Stimulated activated CD8-positive, alpha-beta memory T cell treated with anti-CD3 and anti-CD28 coated beads, Interleukin-7, amount 100 ng/mL, for 48 hours (primary cell): Measurements from ENCODE around the gene TFDP2.

Experiments
- DNase-seq, 2 donors: peaks; one replicate each; pipeline ENCODE4 v3.0.0-alpha.2; 2020; ENCODE audit warnings: low read depth in 1 of 2; ENCODE audit errors: extremely low read depth in 1 of 2

Gene TFDP2

DNA sequence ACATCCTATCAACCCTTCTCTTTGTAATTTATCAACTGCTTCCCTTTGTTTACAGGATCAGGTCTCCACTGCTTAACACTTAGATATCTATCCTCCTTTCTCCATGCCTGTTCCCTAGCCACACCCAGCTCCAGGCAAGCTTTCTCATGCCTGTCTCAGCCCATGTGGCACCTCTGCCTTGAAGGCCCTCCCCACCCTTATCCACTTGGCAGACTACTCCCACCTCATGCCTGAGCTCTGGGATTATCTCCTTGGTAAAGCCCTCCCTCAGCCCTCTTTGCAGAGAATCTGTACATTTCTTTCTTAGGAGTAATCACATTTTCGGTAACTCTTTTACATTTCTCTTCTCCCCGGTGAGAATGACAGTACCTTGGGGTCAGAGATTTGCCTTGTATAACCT is 176.9 kb downstream of the TFDP2 start:
- DNase-seq = no peak

DNA sequence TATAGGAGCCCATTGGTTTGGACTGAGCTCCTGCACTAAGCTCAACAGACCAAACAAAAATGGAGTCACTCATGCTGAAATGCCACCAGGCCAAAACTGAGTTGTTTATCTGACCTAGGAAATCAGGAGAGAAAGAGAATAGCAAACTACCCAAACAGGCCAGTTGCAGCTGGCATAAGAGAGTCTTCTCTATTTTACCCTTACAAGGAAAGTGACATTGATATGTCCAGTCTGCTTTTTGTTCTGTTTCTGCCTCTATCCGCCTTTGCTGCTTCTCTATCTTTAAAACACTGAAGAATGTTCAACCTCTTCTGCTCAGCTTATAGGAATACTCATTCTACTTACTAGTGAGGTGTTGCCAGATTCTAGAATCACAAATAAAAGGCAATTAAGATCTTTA is 177.8 kb downstream of the TFDP2 start:
- no peak for DNase-seq

DNA sequence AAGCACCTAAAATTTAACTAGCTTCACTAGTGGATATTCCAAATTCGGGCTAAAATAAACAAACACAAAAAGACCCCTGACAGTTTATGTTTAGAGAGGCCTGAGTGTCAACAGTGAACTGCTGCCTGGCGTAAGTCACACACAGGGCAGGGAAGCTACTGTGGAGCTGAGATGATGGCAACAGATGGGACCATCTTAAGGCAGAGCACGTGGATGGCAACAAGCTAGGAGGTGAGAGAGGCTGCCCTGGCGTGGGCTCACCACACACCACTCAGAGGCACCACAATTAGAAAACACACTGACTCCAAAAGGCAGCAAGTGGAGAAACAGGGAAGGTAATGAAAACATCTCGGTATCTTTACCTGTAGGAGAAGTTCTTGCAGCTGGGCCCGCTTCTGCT is 179.6 kb downstream of the TFDP2 start:
- no peak for DNase-seq

DNA sequence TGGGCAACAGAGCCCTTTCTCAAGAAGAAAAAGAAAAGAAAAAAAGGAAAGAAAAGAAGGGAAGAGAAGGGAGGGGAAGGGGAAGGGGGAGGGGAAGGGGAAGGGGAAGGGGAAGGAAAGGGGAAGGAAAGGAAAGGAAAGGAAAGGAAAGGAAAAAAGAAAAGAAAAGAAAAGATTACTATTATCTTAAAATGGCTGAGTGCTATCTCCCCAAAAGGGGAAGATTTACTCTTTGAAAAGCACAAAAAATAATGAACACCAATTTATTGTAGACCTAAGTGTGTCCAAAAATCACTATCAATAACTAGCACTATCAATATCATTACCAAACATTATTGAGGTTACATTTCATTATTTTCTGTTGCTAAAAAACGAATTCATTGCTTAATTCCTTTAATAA is 183.9 kb downstream of the TFDP2 start:
- no peak for DNase-seq

DNA sequence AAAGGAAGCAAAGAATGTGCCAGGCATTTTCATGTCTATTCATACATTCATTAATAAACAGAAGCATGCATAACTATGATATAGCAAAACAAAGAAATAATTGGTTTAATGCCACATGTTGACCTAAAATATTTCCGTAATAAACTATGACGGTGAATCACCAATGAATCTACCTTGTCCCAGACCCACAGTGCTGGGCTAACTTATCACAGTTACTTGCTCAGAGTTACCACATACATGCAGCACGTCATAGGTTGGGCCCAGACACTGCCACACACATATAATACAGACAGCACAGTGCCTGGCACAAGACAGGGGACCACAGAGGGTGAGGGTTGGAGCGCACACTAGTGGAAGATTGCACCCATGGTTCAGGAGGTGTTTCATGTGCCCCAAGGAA is 186.0 kb downstream of the TFDP2 start:
- no peak for DNase-seq

DNA sequence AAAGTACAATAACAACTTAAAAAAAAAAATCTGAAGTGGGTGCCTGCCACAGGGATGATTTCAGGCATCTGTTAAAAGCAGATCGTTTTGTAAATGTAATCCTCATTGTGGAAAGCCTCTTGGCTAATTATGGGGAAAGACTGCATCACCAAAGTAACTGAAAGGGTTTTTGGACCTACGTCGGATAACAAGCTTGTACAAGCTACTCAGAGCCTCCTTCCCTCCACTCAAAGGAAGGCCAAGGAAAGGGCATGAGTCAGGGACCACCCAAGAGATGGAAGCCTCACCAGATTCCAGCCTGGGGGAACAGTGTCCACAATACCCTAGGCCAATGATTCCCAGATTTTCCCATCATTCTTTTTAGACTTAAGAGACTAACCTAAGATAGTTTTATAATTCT is 188.6 kb downstream of the TFDP2 start:
- DNase-seq = no peak

DNA sequence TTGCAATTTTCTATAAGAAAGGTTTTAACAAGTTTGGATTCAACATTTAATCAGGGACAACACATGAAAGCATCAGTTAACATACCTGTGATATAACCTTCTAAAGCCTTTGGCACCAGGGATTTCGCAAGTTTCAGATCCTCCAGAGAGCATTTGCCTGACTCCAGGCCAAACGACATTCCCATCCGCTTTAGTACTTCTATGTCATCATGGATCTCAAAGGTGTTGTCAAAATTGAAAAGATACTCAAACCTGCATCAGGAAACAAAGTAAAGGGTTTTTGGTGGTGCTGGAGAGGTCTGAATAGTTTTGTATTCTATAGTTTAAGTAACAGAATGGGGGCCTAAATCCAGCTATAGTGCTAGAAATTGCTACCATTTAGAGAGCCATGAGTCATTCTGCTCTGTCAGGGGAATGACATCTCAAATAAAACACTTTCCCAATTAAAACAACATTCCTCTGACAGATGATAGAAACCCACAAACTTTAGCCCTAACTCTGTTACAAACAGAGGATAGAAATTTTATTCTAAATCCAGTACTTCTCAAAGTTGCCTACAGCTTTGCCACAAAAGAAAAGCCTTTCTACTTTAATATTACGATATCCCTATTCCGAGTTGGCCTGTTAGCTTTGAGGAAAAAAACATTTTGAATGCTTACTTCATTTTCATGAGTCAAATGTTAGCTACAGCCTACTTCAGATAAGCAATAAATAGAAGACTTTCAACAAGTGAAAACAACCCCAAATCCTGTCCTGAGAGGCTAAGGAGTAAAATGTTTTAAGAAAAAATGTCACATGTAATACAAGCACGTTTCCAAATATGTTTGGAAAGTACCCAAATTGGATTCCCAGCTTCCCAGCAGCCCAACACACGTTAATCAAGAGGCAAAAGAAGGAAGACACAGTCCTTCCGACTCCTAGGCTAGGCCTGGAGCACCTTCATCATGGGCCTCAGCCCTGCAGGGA is 189.5 kb downstream of the TFDP2 start:
- no peak for DNase-seq

DNA sequence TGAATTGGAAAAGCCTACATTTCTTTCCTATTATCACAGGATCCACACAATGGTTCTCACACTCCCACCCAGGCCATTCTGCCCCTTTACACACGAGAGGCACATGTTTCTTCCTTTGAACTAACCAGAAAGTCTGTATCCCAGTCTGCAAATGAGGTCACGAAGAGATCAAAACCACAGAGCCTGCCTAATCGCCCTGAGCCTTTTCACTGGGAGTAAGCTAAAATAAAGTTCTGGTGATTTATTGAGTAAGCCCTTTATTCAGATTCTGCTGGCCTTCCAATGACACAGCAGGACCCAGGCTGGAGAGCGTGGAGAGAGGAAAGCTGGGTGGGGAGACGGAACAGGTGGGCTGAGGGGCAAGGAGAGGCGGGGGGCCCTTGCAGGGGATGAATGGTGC is 194.2 kb downstream of the TFDP2 start:
- DNase-seq = no peak

DNA sequence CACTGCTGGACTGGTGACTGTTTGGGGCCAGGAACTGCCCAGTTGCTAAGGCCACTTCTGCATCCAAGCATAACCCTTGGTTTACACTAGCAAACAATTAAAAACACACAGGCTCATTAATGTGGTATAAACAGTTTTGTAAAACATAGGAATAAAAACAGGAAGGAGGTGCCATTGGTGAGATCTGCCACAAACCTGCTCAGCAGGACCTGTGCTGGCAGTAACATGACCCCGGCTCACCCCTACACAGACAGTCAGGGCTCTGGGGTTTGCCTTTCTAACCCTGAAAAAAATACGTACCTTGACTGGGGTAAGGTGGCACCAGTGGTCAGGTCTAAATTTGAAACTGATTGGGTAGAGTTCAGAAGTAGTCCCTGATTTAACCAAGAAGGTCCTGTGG is 196.7 kb downstream of the TFDP2 start:
- no peak for DNase-seq

DNA sequence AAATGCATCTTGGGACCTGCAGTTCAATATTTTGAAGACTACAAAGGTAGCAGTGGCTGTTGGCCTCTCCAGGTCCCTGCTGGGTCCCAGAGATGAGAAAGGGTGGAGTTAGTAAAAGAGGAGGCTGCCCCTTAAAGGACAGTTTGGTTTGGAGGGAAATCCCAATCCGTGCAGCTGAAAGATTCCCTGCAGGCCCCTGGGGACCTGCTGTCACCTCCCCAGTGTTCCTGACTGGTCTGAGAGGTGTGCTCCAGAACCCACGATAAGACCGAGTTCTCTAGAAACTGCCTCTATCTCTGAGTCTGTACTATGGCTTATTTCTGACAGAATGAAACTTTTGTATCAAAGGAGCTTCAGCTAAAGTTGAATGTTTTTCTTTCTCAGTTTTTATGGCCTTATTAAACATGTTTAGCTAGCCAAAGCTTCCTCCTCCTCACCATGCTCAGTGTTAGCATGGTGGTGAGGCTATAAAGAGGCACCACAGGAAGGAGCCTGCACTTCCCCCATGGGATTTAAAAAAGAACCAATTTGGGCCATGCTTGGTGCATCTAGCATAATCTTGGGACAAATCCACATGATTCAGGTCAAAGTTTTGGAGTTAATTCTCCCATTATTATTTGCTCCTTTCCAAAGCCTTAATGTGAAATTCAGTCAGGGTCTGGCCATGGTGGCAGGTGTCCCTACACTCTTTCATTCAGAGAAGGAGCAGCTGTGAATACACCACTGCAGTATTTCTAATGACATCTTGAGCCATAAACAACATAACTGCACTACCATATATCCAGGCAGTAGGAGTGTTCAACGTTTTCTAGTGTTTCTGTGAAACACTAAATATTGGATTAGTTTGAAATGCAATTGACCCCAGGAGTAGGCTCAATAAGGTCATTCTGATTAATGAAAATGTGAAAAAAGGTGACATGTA is 198.5 kb downstream of the TFDP2 start:
- DNase-seq = no peak

DNA sequence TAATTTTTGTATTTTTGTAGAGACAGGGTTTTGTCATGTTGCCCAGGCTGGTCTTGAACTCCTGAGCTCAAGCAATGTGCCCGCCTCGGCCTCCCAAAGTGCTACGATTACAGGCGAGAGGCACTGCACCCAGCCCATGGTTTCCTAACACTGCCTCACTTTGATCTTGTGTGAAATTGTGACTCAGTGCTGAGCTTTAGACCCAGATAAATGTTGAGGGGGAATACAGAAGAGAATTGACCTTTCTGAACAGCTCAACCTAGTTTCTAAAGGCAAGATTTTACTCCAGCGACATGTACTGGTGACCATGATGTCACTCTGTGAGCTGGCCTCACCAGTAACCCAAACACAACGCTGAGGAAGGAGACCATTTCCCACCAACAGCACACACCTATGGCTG is 199.4 kb downstream of the TFDP2 start:
- DNase-seq = no peak

DNA sequence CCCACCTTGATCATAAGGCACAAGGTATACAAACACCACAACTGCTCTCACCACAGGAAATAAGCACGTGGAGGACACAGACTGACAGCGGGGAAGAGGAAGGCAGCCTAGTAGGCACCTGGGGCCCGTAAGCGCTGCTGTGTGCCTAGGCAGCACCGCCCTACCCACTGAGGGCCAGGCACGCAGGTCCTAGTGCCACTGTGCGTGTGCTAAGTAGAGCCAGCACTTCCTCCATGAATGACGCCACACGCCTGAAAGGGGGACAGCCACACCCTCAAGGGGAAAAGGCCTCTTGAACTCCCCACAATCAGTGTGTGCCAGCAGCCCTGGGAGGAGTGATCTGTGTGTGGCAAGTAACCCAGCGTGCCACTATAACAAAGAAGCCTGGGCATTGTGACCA is 199.9 kb downstream of the TFDP2 start:
- DNase-seq = no peak

DNA sequence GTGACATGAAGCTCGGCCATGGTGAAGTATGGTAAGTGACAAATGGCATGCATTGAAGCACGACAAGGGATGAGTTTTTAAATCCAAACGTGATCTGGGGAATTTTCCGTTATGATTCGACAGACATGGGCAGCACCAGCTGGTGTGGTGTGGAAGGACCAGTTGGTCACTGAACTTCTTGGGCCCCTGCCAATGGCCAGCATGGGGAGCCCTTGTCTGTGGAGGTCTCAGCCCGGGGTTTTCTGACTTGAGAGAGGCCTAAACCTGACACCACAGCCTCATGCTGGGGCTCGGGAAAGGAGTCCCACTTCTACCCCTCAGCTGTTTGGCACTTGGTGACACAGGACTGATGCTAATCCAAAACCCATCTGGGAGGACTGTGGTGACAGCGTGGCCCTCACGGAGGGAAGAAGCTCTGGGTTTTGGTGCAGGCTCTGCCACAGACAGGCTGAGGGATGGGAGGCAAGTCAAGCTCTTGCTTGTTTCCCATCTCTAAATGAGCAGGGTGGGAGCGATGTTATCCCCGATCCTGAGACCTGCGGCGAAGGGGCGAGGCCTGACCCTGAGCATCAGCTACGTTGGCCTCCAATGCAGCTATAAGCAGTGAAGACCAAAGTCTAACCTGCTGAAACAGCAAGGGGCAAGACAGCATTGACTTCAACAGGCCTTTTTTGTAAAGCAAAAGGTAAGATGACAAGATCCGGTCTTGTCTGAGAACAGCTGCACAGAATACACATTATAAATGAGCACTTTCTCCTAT is 203.4 kb downstream of the TFDP2 start:
- DNase-seq = no peak

DNA sequence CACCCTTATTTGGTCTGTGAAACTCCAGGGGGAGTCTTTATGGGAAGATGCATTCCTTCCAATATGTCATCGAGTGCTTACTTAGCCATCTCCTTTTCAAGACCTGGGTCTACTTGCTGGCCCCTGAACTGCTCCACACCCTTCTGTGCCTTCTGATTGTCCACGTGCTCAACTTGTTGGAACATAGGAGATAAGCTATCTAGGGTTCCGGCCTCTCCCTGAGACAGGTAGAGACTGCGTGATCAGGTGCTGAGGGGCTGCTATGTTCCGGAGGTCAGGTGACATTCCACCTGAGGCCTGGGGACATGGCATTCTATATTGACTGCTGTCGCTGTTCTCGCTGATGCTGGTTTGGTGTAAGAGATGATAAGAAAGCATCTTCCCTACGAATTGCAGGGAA is 207.3 kb downstream of the TFDP2 start:
- DNase-seq = no peak

DNA sequence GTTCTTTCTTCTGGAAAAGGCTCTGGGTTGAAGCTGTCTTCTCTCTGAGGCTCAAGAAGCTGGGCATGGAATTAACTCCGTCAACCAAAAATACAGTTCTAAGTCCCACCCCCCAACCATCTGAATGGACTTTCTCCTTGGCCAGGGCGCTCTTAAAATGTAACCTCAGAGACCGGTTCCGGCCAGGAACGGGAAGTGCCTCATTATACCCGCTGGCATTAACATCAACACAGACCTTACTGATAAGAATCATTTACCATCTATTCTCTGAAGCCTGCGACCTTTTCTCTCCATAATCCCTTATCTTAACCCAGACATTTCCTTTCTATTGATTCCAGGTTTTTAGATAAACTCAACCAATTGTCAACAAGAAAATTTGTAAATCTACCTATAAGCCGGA is 208.3 kb downstream of the TFDP2 start:
- DNase-seq = no peak

DNA sequence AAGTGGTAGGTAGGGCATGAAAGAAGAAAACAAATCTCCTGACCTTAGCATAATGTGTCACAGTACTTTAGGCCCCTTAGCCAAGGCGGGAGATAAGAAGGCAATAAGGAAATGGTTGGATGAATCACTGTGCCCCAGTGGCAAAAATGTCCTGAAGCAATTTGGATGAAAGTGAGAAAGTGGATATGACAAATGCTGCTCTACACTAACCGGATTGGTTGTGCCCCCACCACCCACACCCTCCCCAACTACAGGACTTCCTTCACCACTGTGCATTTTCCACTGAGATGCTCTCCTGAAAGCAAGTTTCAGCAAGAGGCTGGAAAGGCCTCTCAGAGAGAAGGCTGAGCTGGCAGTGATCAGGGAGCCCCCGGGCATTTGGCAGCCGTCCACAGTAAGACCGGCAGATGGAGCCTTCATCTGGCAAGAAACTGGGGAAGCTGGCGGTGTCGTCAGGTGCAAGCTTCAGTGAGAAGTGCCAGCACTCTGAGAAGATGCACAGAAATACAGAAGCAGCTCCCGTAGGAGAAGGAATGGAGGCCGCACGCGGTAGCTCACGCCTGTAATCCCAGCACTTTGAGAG is 209.1 kb downstream of the TFDP2 start:
- DNase-seq = peak; percentile 37 to 74

DNA sequence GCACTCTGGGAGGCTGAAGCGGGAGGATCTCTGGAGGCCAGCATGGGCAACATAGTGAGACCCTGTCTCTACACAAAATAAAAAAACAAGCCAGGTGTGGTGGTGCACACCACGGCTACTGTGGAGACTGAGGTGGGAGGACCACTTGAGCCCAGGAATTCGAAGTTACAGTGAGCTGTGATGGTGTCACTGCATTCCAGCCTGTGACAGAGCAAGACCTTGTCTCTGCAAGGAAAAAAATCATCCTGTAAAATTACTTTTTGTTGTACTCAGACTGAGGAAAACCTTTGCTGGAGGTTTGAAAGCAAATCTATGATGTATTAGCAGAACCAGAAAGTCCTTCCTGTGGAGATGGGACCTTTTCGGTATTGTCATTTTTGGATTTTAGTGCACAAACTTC is 209.6 kb downstream of the TFDP2 start:
- DNase-seq = no peak

DNA sequence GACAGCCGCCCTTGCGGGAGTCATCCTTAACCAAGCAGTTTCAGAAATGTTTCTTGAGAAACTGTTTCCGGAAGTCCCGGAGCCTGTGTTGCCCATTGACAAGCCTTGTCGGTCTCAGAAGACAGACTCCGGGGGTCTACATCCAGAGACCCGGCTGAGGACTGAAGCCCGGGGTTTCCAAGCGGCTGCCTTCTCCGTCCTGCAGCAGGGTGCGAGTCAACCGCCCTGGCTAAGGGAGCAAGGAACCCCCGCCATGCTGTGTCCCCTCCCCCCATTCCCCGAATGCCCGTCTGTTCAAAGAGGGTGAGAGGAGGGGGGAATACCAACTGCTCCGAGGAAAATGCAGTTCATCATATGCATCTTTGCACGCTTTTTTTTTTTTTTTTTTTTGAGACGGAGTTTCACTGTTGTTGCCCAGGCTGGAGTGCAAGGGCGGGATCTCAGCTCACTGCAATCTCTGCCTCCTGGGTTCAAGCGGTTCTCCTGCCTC is 211.3 kb downstream of the TFDP2 start:
- DNase-seq = no peak

DNA sequence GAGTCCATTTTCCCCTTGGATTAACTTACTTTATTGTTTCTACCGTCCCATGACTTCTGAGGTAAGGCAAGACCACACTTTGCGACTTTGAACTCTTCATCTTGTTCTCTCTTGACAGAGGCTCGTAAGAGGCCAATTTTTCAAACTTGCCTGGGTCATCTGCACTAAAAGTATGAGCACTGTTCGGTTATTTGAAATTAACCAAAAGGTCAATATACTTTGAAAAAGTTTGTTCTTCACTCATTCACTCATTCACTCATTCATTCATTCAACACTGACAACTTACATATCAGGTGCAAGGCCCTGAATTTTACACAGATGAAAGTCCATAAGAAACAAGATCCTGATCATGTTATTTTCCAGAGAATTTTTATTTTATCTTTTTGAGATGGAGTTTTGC is 215.0 kb downstream of the TFDP2 start:
- DNase-seq = no peak

DNA sequence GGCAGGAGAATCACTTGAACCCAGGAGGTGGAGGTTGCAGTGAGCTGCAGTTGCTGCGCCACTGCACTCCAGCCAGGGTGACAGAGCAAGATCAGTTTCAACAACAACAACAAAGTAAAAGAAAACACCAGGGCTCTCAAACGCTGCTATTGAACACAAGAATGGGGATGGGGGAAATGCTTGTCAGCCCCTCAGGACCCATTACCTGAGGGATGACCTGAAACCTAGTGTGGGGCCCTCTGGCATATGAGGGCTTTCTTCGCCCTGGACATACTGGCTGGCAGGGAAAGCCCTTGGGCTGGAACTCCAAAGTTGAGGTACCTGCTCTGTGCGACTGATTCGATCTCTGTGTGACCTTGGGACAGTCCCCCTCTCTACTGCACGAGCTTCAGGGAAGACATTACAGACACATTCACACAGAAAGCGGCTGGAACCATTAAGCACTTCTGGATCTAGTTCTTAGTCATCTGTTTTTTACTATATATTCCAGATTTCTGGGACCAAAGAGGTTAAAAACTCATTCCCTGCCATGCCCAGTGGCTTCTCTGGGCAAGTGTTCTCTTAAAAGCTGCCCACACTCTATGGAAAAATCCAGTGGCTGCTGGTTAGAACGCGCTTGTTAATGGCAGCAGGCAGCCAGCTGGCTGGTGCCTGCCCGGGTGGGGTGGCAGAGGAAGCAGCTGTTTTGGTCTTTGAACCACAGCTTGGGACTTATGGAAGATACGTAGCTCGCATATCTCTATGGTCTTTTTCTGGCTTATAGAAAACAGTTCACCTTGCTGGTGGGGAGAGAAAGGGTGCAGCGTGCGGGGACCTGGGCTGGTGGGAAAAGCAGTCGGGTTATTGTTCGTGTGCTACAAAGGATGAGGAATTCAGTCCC is 215.7 kb downstream of the TFDP2 start:
- no peak for DNase-seq
